Sigmoid colon (tissue), 4 donors: ENCODE results near the gene HORMAD2.

ENCODE experiments used
- CTCF ChIP-seq, 4 experiments: fragments of 450-650 bp in 3 of 4; fragments of 200-600 bp in 1 of 4; IDR thresholded peaks; one replicate each; pipeline ENCODE4 v1.5.1; 2016 to 2019; ENCODE audit warnings: antibody characterized with exemption in 4 of 4, mild to moderate bottlenecking in 3 of 4, moderate library complexity in 2 of 4
- EP300 ChIP-seq, 4 donors: sonication (generic); formaldehyde crosslinking; IDR thresholded peaks; one replicate each; pipeline ENCODE4 v1.6.1; 2017; ENCODE audit warnings: antibody characterized with exemption in 4 of 4
- POLR2A ChIP-seq, 2 donors: fragments of 450-650 bp; IDR thresholded peaks; one replicate each; pipeline ENCODE4 v1.6.1; 2016; ENCODE audit warnings: antibody characterized with exemption in 2 of 2, mild to moderate bottlenecking in 2 of 2, moderate library complexity in 2 of 2
- POLR2AphosphoS5 ChIP-seq, 4 donors: sonication (generic); formaldehyde crosslinking; IDR thresholded peaks; one replicate each; pipeline ENCODE4 v1.6.1; 2017; ENCODE audit warnings: antibody characterized with exemption in 4 of 4

DNA sequence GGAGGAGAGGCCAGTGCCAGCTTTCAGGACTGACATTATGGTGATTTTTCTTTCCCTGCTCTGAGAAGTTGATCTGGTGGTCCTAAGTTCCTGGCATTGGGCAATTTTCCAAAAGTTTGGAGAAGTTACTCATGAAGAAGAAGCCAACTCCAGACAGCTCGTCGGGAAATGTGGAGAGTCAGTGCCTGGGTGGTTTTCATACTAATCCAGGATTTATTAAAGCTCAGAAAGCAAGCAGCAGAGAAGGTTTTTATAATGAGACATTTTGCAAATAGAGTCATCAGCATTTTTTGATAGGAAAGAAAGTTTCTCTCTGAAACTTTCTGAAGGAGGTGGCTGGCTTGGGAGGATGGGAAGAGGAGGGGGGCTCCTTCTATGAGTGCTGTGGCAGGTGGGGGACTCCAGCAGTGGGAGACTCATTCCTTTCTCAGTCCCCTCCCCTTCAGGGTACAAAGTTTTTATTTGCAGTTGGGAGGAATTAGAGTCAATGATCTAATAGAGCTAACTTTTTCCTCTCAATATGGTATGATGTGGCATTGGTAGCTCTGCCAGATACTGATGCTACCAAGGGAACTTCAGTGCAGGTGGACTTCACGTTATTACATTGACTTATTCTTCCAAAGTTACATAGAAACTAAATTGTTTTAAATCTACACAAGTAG is 110.9 kb downstream of the HORMAD2 start:
- TF ChIP-seq CTCF (IDR thresholded peaks at IDR 0.05) (no peak), POLR2AphosphoS5 (IDR thresholded peaks at IDR 0.05) (no peak), POLR2A (IDR thresholded peaks at IDR 0.05) (no peak), EP300 (IDR thresholded peaks at IDR 0.05) (no peak)
